NCI-H1105 (cell line): ENCODE measurements around the gene DGCR8.

Experiments
- DNase-seq: peaks from one replicate; lab custom pipeline; 2025; lab: John Stamatoyannopoulos, UW

The DGCR8 gene

GRCh38 chr22:20109411-20110358 lies 29.6 kb downstream of the DGCR8 start:
- no peak for DNase-seq

GRCh38 chr22:20110359-20110985 lies 30.4 kb downstream of the DGCR8 start:
- DNase-seq = no peak

GRCh38 chr22:20111045-20111688 lies 31.1 kb downstream of the DGCR8 start:
- peak; percentile 5 for DNase-seq

GRCh38 chr22:20111689-20112622 lies 31.9 kb downstream of the DGCR8 start:
- no peak for DNase-seq

GRCh38 chr22:20112623-20113511 lies 32.8 kb downstream of the DGCR8 start:
- no peak for DNase-seq

- no peak for DNase-seq
Measured at GRCh38 chr22:20113551-20114310, 33.7 kb downstream of the DGCR8 start.

GRCh38 chr22:20114506-20115475 lies 34.8 kb downstream of the DGCR8 start:
- DNase-seq = no peak

GRCh38 chr22:20115691-20116375 lies 35.8 kb downstream of the DGCR8 start, which contains the start of gene RANBP1:
RANBP1 (plus strand) TSS chr22:20116104; CDS start chr22:20116185, 81 bp downstream.
- DNase-seq = no peak

- DNase-seq = no peak
Measured at GRCh38 chr22:20116376-20116950, 36.4 kb downstream of the DGCR8 start.

- DNase-seq = peak; percentile 96
Measured at GRCh38 chr22:20116951-20117632, 37.1 kb downstream of the DGCR8 start, which contains the start of gene TRMT2A. TRMT2A (minus strand) TSS chr22:20117226; CDS start chr22:20116906, 320 bp downstream.

GRCh38 chr22:20117633-20118299 lies 37.7 kb downstream of the DGCR8 start:
- DNase-seq = no peak

GRCh38 chr22:20118300-20119020 lies 38.4 kb downstream of the DGCR8 start:
- no peak for DNase-seq

GRCh38 chr22:20121856-20122415 lies 41.9 kb downstream of the DGCR8 start:
- no peak for DNase-seq

- no peak for DNase-seq
Measured at GRCh38 chr22:20123366-20124082, 43.5 kb downstream of the DGCR8 start.
